Endothelial cell of umbilical vein (primary cell): Measurements from ENCODE around the gene SUPT4H1. TPM values are rescaled to one million over a fixed set of nuclear protein-coding genes. Genes with fewer than 3 reads are reported as not detected.

Source experiments
- BruUV-seq: library from RNA; stranded (reverse); fragments of 400-500 nt; replicated peaks from 2 replicates; lab custom pipeline; 2021; lab: Mats Ljungman, UMichigan
- CTCF ChIA-PET: fragments of 300-600, 350-600 bp; sonication (Branson Sonifier 250); formaldehyde crosslinking; loops from one replicate; lab custom pipeline; 2021; ENCODE audit warnings: antibody characterized with exemption, inconsistent platforms; lab: Charles Lee
- POLR2A ChIA-PET: fragments of 300-600, 350-600 bp; sonication (Branson Sonifier 250); formaldehyde crosslinking; loops from one replicate; lab custom pipeline; 2021; ENCODE audit warnings: antibody characterized with exemption, inconsistent platforms; lab: Charles Lee
- DNase-seq: peaks from one replicate; pipeline ENCODE4 v3.0.0-alpha.2; 2011; ENCODE audit warnings: low read depth, low spot score
- FAIRE-seq: peaks from 2 replicates; lab custom pipeline; 2011; peaks lifted over from hg19 to GRCh38; lab: Jason Lieb, UNC
- H2AFZ ChIP-seq: 2 replicates; pipeline ENCODE4 v1.6.0; 2012; ENCODE audit warnings: low read depth, low read length, control low read depth, inconsistent platforms
- H3K27ac ChIP-seq: 2 replicates; pipeline ENCODE4 v1.5.1; 2011; ENCODE audit warnings: low read depth, mild to moderate bottlenecking, control low read depth, low read length, moderate library complexity; ENCODE audit not compliant: insufficient read depth
- H3K27me3 ChIP-seq, 2 experiments: 2 replicates each; pipeline versions ENCODE4 v1.6.0 to v1.6.1; 2011; ENCODE audit warnings: low read length in 2 of 2, mixed read lengths in 1 of 2; ENCODE audit not compliant: control insufficient read depth in 2 of 2, insufficient read depth in 2 of 2
- H3K36me3 ChIP-seq, 2 experiments: 2 replicates in 1 of 2; 3 replicates in 1 of 2; pipeline ENCODE4 v1.5.1; 2011; ENCODE audit warnings: low read length in 2 of 2, mild to moderate bottlenecking in 1 of 2, moderate library complexity in 1 of 2; ENCODE audit not compliant: control insufficient read depth in 2 of 2, insufficient read depth in 2 of 2; ENCODE audit errors: extremely low read depth in 1 of 2
- H3K4me1 ChIP-seq: 3 replicates; pipeline ENCODE4 v1.5.1; 2011; ENCODE audit warnings: mild to moderate bottlenecking, low read length; ENCODE audit not compliant: control insufficient read depth, insufficient read depth; ENCODE audit errors: extremely low read depth
- H3K4me2 ChIP-seq: 2 replicates; pipeline ENCODE4 v1.6.1; 2011; ENCODE audit warnings: low read length, control low read depth, mixed read lengths; ENCODE audit not compliant: insufficient read depth
- H3K4me3 ChIP-seq, 3 experiments: fragments of 200-600 bp in 1 of 3; sonication (generic), shearing (Covaris generic) in 1 of 3; replicated peaks in 1 of 3; 2 replicates each; pipeline ENCODE4 v1.5.1; 2011 to 2016; ENCODE audit warnings: control low read depth in 3 of 3, low read length in 3 of 3, mild to moderate bottlenecking in 2 of 3, inconsistent platforms in 1 of 3, low read depth in 1 of 3, moderate library complexity in 1 of 3; ENCODE audit not compliant: insufficient read depth in 1 of 3
- H3K79me2 ChIP-seq: 2 replicates; pipeline ENCODE4 v1.6.0; 2012; ENCODE audit warnings: low read length, inconsistent platforms; ENCODE audit not compliant: control insufficient read depth, insufficient read depth
- H3K9ac ChIP-seq: replicated peaks from 2 replicates; pipeline ENCODE3; 2011; ENCODE audit warnings: low read length, control low read depth; ENCODE audit not compliant: insufficient read depth; ENCODE audit errors: extremely low read depth
- H3K9me1 ChIP-seq: replicated peaks from 3 replicates; pipeline ENCODE4 v1.6.0; 2011; ENCODE audit warnings: mild to moderate bottlenecking, low read length; ENCODE audit not compliant: control insufficient read depth, insufficient read depth; ENCODE audit errors: extremely low read depth
- H3K9me3 ChIP-seq: replicated peaks from 2 replicates; pipeline ENCODE4 v1.5.1; 2012; ENCODE audit warnings: low read length, inconsistent platforms; ENCODE audit not compliant: control insufficient read depth, insufficient read depth
- H4K20me1 ChIP-seq: replicated peaks from 2 replicates; pipeline ENCODE3; 2011; ENCODE audit warnings: mild to moderate bottlenecking, low read length; ENCODE audit not compliant: control insufficient read depth, insufficient read depth; ENCODE audit errors: extremely low read depth
- CTCF ChIP-seq, 2 donors: IDR thresholded peaks; 1 replicate in 1 of 2; 2 replicates in 1 of 2; pipeline ENCODE4 v1.5.1; 2011; ENCODE audit warnings: low read length in 2 of 2, mild to moderate bottlenecking in 2 of 2, moderate library complexity in 2 of 2, control low read depth in 1 of 2, inconsistent platforms in 1 of 2, low read depth in 1 of 2; ENCODE audit not compliant: insufficient read depth in 1 of 2; ENCODE audit errors: extremely low read depth in 1 of 2
- EZH2 ChIP-seq: IDR thresholded peaks from 2 replicates; pipeline ENCODE4 v1.6.1; 2012; ENCODE audit warnings: borderline replicate concordance, low read depth, mild to moderate bottlenecking, moderate library complexity, low read length, inconsistent platforms; ENCODE audit not compliant: severe bottlenecking
- FOS ChIP-seq: IDR thresholded peaks from 2 replicates; pipeline ENCODE4 v1.6.1; 2011; ENCODE audit warnings: mild to moderate bottlenecking, low read length, moderate library complexity, borderline replicate concordance; ENCODE audit not compliant: insufficient read depth
- GATA2 ChIP-seq: IDR thresholded peaks from 2 replicates; pipeline ENCODE4 v1.7.0; 2011; ENCODE audit warnings: low read depth, mild to moderate bottlenecking, moderate library complexity, mixed read lengths, low read length; ENCODE audit not compliant: insufficient read length, insufficient read depth
- JUN ChIP-seq: IDR thresholded peaks from 2 replicates; pipeline ENCODE4 v1.6.1; 2011; ENCODE audit warnings: borderline replicate concordance, low read depth; ENCODE audit not compliant: insufficient read length, insufficient read depth
- MYC ChIP-seq: IDR thresholded peaks from one replicate; pipeline ENCODE4 v1.6.1; 2011; ENCODE audit warnings: mild to moderate bottlenecking, low read depth, low read length
- POLR2A ChIP-seq: IDR thresholded peaks from 2 replicates; pipeline ENCODE4 v1.6.1; 2012; ENCODE audit warnings: low read depth, mild to moderate bottlenecking, control low read depth, low read length
- dilution Hi-C: fragments of 300-500 bp; cut with MboI; formaldehyde crosslinking; loops from one replicate; pipeline ENCODE4 v1.15.0; 2019; ENCODE audit warnings: low sequenced_read_pairs; ENCODE audit not compliant: extremely low pct_ligation_motif_present
- intact Hi-C: fragments of 100-400 bp; cut with micrococcal nuclease; formaldehyde crosslinking; loops from one replicate; pipeline ENCODE4 v1.10.0; 2022
- polyA plus RNA-seq, 4 experiments: library from polyadenylated mRNA; depleted of rRNA in 3 of 4; stranded (reverse) in 3 of 4; unstranded in 1 of 4; fragments of >200 nt; gene quantifications; 2 replicates each; pipeline versions ENCODE4 v1.2.1 to v1.2.3, GENCODE V29; 2011 to 2012; ENCODE audit warnings: missing spikeins in 1 of 4
- total RNA-seq: library from RNA; stranded (reverse); gene quantifications from 2 replicates; pipeline ENCODE4 v1.2.3, GENCODE V29; 2021

SUPT4H1 gene
- total and polyA plus RNA-seq, 2 donors (not counting 3 experiments of a cell fraction or from before 2014, with no cell fraction given) = 77.5 to 154 TPM

GRCh38 chr17:58382108-58382871 lies 30.3 kb upstream of the SUPT4H1 start:
- DNase-seq = no peak
- Histone ChIP-seq H3K9me3 (no peaks in the 10 kb centered on the region), H3K4me3 (no peak overlapping the region), H3K27me3 (peaks cover 14 to 15% of the 10 kb centered on the region in 2 experiments), H3K9ac (no peak overlapping the region), H3K36me3 (no peaks in the 10 kb centered on the region), H3K79me2 (no peaks in the 10 kb centered on the region), H4K20me1 (no peaks in the 10 kb centered on the region), H3K4me1 (no peaks in the 10 kb centered on the region), H3K4me2 (no peak overlapping the region), H2AFZ (no peak overlapping the region), H3K27ac (no peak overlapping the region), H3K9me1 (no peaks in the 10 kb centered on the region)
- FAIRE-seq = no peak
- no peak for TF ChIP-seq CTCF (IDR thresholded peaks at IDR 0.05; ENCODE audit: extremely low read depth in 1 of 2, insufficient read depth in 1 of 2, low read depth in 1 of 2, low read length in 2 of 2)
- no peak for TF ChIP-seq GATA2
- TF ChIP-seq JUN = no peak
- TF ChIP-seq MYC = no peak
- no peak for TF ChIP-seq FOS
- TF ChIP-seq EZH2 = no peak
- TF ChIP-seq POLR2A = no peak
- CTCF ChIA-PET = no interaction called here
- no TSS peak for BruUV-seq
- POLR2A ChIA-PET = no interaction called here
- dilution Hi-C loops (no loop called here), intact Hi-C loops (no loop called here)
